GM12864 (cell line): Measurements from ENCODE around the gene RAI14.

Experiments used
- DNase-seq: peaks from one replicate; pipeline ENCODE4 v3.0.0-alpha.2; 2011; ENCODE audit warnings: low read depth
- H3K4me3 ChIP-seq: 2 replicates; pipeline ENCODE4 v1.5.1; 2011; ENCODE audit warnings: mild to moderate bottlenecking, low read depth, low read length, control low read depth
- CTCF ChIP-seq: IDR thresholded peaks from 2 replicates; pipeline ENCODE4 v1.5.1; 2011; ENCODE audit warnings: low read depth, mild to moderate bottlenecking, moderate library complexity, low read length, control low read depth, inconsistent platforms; ENCODE audit errors: missing control alignments

RAI14 gene

GRCh38 chr5:34703767-34704713 is 47.9 kb downstream of the RAI14 start:
- TF ChIP-seq CTCF, result no peak
- H3K4me3 ChIP-seq, result no peak overlapping the region
- DNase-seq, result no peak

GRCh38 chr5:34706084-34706483 is 50.0 kb downstream of the RAI14 start:
- no peak for DNase-seq
- no peak overlapping the region for H3K4me3 ChIP-seq
- TF ChIP-seq CTCF, result no peak

GRCh38 chr5:34707451-34708107 is 51.5 kb downstream of the RAI14 start:
- no peak for TF ChIP-seq CTCF

GRCh38 chr5:34708777-34709176 is 52.6 kb downstream of the RAI14 start:
- DNase-seq, result no peak
- TF ChIP-seq CTCF, result no peak
- no peak overlapping the region for H3K4me3 ChIP-seq

More at GRCh38 chr5:34707451-34708107, 51.5 kb downstream of the RAI14 start:
- DNase-seq, result no peak
- H3K4me3 ChIP-seq, result no peak overlapping the region

GRCh38 chr5:34709861-34710673 is 53.9 kb downstream of the RAI14 start:
- H3K4me3 ChIP-seq, result no peak overlapping the region
- DNase-seq, result no peak
- TF ChIP-seq CTCF, result no peak

- DNase-seq, result no peak
- TF ChIP-seq CTCF, result no peak
- no peak overlapping the region for H3K4me3 ChIP-seq
Observed at GRCh38 chr5:34712565-34712964, 56.4 kb downstream of the RAI14 start.
